Tongue (tissue), 2 donors: ENCODE results near the gene TFF1. TPM values are rescaled to one million over a fixed set of nuclear protein-coding genes. Genes with fewer than 3 reads are reported as not detected.

Source experiments
- DNase-seq: peaks from one replicate; pipeline ENCODE4 v3.0.0-alpha.2; 2015
- total RNA-seq: library from RNA; depleted of rRNA; stranded (reverse); fragments of >200 nt; gene quantifications from one replicate; pipeline ENCODE4 v1.2.3, GENCODE V29; 2014

Gene TFF1
- total RNA-seq, 1 donor from 2014 or later: not detected

DNA sequence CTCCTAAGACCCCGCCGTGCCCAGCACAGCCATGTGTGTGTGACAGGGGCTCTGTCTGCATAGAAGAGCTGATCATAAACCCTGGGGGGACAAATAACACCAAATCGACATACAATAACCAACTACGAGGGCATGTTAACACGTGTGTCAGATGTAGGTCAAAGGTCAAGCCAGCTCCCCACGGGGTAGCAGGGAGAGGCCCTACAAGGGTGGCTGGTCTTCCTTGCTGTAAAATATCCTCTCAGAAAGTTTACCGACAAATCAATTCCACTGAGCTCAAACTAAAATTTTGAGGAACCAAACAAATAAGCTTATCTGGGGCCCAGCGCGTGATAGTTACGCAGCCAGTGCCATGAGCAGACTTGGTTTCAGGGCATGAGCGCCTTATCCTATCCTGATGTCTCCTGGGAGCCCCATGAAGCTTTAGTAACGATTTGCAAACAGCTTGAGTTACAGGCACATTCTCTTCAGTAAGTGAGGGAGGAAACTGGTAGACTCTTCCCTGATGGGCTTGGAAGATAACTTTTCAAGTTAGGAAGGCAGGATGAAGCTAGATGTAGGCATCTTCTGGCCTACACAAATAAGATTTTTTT lies 32.2 kb upstream of the TFF1 start:
- no peak for DNase-seq

DNA sequence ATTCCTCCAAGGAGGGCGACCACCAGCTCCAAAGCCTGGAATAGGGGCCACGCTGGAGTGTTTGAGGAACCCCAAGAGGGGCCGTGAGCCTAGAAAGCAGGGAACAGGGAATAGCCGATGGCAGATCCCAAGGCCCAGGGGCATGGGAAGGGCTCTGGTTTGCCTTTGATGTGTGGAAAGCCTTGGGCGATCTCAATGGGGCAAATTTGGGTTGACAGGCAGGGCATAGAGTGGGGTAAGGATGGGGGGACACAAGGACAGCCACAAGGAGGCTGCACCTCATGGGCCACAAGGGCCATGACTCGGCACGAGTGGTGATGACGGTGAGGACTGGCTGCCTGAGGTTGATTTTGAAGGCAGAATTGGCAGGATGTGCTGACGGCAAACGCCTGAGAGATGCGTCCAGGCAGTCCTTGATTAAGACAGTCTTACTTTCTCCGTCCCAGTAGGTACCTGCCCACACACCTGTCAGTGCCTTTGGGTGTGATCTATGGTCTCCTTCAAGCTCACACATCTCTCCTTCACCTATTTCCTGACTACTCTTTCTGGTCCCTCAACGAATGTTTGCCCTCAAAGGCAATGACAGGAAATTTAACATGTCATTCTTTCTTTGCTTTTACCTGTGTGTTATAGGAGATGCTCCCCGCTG lies 31.5 kb upstream of the TFF1 start:
- no peak for DNase-seq

DNA sequence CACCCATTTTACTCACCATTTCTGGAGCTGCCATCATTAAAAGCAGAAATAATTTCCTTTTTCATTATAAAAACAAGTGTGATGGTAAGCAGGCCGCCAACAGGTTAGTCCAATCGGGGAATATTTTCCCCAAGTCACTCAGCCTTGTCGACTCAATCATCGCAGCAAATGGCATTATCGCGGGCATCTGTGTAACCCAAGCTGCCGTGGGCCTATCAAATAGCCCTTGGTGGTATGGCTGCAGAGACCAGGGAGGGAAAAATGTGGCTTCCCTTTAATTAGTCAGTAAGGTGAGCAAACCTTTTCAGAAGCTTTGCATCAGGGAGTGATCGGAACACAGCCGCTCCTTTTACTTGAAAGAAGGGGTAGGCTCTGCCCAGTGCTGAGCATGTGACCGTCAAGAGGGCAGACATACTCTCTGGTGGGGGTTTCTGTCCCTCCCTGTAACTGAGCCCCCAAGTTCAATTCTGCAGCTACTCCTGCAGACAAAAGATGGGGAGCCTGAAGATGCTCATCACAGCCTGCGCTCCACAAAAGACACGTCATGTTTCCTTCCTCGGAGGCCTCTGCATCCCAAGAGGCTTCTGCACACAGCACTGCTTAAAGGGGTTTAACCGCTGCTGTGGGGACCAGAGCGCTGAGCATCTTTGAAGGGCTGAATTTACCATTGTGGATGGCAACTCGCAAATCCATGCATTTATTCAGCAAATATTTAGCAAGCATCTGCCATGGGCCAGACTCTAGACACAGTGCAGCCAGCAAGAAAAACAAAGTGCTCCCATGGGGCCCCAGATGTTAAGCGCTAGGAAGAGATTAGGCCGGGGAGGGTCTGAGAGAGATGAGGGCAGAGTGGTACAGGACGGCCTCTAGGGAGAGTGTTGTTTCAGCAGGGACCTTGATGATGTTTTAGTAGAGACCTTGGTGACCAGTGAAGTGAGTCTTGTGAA lies 30.7 kb upstream of the TFF1 start:
- DNase-seq: no peak

DNA sequence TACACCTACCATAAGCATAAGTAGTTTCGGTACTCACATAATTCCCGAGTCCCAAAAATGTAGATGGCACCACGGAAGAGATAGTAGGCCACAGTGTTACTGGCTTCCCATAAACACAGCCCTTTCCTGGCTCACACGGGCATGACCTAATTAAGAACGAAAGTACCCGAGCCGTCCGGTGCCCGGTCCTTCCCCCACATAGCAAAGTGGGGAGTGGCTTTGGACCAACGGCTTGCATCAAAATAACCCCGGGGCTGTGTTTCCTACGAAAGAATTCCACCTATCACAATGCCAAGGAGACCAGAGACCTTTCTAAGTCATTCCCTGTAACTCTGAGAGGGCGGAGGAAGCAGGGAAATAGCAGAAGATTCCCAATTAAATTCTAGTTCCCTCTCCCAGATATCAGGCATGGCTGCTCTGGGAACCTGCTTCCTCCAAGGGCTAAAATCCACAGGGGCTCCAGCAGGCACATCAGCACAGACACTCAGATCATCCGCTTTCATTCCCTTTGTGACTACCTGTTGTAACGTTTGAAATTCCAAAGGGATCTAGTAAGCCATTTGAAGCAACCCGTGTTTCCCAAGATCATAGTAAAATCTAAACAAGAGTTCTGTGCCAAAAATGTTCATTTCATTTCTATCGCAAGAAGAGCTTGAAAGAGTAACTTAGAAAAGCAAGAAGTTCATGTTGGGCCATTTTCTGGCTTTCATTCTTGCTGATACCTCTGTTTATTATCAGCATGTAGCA lies 29.7 kb upstream of the TFF1 start, which contains the start of gene TMPRSS3:
TMPRSS3 (minus strand) TSS at position 148 of the 747 bp plus-strand sequence. CDS start 635 bp downstream, outside the sequence.
- DNase-seq: no peak

DNA sequence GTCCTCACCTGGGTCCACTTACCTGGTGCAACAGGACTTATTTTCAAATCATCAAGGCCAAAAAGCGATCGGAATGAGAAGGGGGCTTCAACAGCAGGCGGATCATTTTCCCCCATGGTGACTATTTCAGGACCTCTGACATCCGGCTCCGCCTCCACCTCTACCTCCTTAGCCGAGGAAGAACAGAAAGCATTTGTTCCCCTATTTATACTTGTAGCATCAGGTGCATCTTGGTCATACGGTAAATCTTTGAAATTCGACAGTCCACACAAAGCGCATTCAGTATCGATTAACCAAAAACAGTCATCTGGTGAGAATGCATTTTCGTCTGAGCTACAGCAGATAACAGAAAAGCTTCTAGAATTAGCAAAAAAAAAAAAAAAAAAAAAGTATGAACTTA lies 29.0 kb upstream of the TFF1 start:
- no peak for DNase-seq

DNA sequence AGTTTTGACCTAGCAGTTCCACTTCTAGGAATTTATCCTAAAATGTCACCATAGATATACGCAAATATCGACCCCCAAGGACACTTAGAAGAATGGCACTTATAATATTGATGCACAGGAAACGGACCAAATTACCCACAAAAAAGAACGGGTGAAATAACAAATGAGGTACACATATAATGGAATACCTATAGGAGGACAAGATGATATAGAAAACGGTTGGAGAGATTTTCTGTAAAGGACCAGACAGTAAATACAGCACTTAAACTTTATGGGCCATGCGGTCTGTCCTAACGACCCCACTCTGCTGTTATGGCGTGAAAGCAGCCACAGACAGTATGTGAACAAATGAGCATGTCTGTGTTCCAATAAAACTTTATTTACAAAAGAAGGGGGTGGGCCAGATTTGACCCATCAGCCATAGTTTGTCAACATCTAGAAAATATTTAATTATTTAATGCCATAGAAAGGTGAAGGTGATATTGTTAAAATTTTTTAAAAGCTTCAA lies 27.2 kb upstream of the TFF1 start:
- no peak for DNase-seq

DNA sequence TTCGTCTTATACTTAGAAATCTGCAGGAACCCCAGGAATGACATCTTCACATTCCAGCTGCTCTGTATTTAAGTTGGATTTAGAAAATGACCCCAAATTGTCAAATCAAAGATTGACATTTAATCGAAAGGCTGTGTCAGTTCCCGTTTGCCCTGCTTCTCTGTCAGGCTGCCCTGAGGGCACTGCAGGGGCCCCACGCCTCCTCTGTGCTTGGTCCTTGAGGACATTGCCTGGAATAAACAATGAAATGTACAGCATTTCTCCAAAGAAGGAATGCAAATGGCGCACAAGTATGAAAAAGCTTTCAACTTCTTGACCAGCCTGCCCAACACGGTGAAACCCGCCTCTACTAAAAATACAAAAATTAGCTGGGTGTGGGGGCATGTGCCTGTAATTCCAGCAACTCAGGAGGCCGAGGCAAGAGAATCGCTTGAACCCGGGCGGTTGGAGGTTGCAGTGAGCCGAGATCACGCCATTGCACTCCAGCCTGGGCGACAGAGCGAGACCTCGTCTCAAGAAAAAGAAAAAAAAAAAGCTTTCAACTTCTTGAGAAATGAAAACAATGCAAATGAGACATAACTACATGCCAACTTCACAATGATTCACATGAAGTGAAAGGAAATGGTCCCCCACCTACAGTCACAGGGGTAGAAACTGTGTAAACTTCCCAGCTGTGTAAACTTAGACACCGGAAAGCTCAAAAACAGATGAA lies 26.6 kb upstream of the TFF1 start:
- DNase-seq: no peak

DNA sequence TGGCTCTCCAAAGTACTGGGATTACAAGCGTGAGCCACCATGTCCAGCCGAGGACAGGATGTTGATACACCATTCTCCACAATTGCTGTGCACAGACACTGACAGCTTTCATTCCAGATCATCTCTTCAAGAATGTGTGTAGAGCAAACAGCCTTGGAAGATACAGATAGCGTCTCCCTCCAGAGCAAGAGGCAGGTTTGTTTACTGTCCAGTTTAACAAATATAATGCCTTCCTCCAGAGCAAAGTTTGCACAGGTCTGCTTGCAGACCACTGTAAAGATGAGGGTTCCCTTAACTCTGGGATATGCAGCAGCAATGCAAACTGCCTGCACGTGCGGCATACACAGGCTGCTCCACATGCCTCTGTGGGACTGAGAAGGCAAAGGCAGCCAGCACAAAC lies 25.0 kb upstream of the TFF1 start:
- no peak for DNase-seq

DNA sequence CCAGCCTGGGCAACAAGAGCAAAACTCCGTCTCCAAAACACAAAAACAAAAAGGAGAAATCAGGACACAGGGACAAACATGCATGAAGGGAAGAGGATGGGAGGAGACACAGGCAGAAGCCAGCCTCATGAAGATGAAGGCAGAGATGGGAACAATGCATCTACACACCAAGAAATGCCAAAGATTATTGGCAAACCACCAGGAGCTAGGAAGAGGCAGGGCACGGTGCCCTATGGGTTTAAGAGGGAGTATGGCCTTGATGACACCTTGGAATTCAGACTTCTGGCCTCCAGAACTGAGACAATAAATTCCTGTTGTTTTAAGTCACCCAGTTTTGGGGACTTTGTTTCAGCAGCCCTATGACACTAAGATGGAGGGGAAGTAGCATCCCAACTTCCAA lies 24.4 kb upstream of the TFF1 start:
- DNase-seq: no peak

DNA sequence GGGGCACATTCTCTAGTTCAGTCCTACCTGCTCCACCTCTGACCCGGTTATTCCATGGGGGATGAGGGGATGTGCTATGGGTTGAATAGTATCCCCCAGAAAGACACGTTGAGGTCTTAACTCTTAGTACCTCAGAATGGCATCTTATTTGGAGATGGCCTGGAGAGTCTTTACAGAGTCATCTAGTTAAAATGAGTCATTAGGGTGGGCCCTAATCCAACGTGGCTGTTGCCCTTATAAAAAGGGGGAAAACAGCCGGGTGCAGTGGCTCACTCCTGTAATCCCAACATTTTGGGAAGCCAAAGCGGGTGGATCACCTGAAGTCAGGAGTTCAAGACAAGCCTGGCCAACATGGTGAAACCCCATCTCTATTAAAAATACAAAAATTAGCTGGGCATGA lies 23.9 kb upstream of the TFF1 start:
- DNase-seq: no peak

DNA sequence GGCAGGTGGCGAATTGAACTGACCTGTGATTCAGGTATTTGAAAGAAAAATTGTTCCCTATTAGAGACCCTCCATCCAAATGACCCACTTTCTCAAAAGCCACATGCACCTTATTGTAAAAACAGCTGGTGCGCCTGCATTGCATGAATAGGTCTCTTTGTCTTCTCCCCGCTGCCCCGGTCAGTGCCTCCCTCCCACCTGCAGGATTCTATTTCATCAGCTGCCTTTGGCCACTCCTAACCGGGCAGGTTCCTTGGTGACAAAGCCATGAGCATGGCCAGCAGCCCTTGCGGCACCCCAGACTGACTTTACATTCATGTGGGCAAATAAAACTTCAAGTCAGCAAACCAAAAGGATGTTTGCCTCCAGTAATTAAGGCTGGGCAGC lies 23.1 kb upstream of the TFF1 start:
- DNase-seq: no peak

DNA sequence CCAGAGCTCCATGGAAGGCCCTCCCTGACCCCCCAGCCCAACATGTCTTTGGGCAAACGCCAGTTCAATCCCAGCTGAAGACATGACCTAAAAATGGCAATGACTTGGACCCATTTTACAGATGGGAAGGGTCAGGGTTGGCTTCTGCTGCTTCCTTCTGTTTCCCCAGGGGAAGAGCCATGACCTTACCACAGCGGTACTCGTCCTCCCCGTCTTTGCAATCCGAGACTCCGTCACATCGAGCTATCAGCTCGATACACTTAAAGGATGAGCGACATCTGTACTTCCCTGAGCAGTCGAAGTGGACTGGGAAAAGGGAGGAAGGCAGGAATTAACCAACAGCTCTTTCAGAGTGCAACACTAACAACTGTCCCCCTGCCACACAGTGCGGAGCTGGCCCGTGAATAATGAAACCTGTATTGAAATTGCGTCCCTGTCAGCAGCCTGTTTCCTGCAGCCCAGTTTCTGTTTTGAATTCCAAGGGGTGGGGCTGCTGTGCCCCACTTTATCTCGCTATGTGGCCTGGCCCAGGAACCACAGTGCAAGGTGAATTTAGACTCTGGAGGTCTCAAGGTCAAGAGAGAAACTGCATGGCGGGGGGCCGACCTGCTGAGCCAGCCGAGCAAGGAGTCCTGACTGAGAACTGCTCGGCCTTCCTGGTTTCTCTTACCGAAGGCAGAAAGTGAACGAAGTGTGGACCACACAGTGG lies 22.6 kb upstream of the TFF1 start:
- DNase-seq: no peak

DNA sequence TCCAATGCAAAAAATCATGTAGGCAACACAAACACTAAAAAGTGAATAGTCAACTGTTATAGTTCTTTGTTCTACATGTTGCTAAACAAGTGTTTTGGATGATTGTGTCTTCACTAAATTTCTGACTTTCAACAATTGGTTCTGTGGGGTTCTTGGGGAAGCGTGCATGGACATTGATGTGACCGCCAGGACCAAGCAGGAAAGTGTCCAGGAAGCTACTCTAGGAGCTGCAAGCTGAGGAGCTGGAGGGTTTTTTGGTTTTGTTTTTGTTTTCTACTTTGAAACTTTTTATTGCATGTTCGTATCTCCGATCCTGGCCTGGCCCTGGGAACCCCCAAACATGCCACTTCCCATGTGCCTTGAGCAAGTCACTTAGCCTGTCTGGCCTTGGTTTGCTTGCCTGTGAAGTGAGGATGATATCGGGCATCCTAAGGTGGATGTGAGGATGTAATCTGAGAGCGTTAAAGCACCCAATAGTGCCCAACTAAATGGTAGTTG lies 21.6 kb upstream of the TFF1 start:
- no peak for DNase-seq

DNA sequence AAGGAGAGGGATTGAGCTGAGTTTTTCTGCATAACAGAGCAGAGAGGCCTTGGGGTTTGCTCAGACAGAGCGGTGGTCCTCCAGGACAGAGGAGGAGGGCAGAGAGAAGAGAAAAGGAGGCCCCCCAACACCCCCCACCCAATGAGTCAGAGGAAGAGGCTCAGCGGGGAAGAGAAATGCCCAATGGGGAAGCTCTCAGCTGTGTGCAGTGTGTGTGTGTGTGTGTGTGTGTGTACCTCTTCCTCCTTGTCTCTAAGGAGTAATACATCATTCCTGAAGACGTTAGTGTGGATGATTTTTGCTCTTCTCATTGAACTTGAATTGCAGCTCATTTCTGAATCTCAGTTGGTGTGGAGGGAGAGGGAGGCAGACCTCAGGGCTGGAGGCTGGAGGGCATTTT lies 20.8 kb upstream of the TFF1 start:
- DNase-seq: no peak

DNA sequence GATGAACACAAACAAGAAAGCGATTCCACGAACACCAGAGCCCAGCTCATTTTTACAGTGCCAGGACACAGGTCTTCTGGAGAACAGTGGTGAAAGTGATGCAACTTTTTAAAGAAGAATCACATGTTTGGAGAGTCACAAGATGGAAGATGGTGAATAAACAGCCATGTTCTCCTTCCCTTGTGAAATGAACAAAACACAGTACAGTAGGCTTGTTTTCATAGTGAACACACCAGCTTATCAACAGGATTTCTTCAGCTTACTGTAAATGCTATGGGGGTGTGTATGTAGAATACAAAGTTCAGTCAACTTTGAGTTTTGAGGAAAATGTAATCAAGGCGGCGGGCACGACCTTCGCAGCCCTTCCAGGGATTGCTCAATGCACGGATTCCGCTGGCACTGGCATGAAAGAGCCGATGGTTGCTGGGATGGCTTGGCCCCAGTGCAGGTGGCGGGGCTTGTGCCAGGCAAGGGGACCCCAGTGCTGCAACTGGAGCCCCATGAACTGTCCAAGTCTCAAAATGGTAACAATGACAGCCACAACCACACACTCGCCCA lies 19.8 kb upstream of the TFF1 start:
- DNase-seq: no peak

DNA sequence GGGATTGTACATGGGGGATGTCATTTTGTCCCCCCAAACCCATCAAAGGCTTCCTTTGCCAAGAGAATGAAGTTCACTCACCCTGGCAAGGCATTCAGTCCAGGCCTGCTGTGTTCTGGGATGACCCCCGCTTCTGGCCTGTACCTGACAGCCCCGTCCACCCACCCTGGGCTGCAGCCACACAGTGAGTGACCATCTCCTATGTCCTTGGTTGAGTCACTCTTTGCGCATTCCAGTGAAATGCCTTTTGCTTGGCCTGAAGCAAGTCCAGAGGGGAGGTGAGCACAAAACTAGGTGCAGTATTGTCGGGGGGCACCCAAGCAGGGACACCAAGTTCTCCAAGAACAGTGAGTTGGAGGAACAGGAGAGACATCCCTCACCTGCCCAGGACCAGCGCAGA lies 19.3 kb upstream of the TFF1 start:
- no peak for DNase-seq

DNA sequence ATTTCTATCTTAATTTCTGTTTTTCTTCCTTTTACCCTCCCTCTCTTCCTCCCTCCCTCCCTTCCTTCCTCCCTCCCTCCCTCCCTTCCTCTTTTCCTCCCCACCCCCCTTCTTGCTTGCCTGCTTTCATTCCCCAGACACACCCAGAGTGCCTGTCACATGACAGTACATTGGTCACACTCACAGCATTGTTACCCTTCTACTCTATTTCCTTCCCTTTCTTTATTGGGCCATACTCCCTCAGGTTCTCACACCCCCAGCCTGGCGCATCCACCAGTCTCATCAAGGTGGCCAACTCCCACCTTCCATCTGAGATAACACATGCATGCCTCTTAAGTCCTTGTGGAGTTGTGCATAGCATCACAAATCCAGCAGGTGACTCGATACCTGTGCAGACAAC lies 18.7 kb upstream of the TFF1 start:
- no peak for DNase-seq

DNA sequence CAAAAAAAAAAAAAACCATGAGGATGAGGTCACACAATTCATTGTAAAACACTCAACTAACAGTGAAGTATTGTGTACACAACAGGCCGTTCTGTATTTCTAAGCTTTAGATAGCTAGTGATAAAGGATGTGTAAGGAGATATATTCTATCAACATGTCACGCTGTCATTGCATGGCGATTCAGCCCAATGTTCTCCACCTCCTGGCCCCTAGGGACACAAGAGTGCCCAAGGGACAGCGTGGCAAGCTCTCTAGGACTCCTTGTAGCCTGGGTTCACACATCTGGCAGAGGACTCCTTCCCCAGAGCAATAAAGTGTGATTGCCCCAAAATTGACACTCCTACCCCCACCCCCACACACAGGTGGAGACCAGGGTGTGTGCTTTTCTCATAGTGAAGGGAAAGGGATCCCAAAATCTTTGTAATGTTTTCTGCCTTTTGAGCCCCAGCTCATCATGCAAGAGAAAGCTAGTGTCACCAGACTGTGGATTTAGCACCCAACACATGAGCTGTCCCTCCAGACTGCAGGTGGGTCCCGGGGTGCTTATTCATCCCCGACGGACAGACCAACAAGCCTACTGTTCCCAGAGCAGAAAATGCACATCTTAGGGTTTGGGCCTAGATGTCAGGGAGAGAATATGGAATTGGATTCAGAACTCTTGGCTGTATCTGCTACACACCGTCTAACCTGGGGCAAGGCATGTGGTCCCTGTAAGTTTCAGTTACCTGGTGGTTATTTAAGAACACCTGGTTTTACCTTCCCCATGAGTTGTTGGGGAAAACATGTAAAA lies 18.0 kb upstream of the TFF1 start:
- no peak for DNase-seq

DNA sequence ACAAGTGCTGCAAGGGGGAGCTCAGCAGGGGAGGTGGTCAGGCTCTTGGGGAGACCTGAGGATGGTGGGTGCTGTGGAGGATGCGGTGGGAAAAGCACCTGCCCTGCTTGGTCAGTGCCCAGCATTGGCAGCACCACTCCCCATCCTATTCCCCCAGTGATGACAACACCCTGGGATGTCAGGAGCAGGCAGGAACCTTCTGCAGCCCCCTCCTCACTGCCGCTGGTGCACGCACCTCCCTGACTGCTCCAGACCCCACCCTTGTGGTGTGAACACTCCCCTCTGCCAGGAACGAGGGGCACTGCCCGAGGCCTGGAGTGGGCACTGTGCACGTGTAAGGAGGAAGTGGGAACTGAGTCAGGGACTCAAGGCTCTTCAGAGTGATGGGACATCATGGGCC lies 17.0 kb upstream of the TFF1 start:
- no peak for DNase-seq

DNA sequence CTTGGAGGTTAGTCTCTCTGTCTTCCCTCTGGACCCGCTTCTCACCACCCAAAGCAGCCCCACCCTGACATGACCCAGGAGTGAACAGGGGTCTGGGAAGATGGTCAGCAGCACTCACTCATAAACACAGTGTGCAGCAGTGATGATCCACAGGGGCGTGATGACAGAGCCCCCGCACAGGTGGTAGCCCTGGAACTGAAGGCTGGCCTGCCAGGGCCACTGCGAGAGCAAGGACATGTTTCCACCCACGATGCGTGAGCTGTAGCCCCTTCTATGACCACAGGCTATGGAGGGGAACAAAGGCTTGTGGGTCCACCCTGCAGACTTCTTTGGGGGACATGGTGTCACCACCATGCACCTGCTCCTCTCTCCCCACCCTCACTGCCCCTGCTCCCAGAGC lies 16.6 kb upstream of the TFF1 start:
- no peak for DNase-seq
